T-cell (primary cell): ENCODE results near the gene AMOT. TPM values are rescaled to one million over a fixed set of nuclear protein-coding genes. Genes with fewer than 3 reads are reported as not detected.

Experiments used
- ATAC-seq, 4 experiments: fragments of 200-7000 bp in 3 of 4; fragments of 150-1000 bp in 1 of 4; cut with Tn5 transposase; replicated peaks in 1 of 4; 1 replicate in 3 of 4; 2 replicates in 1 of 4; pipeline ENCODE4 v1.10.0; 2021; ENCODE audit warnings: moderate library complexity in 3 of 4, mild to moderate bottlenecking in 2 of 4, moderate number of reproducible peaks in 1 of 4
- CTCF ChIA-PET, 2 donors: fragments of 300-600 bp; sonication (Branson Sonifier 250); formaldehyde crosslinking; loops; one replicate each; lab custom pipeline; 2022; ENCODE audit warnings: antibody characterized with exemption in 2 of 2; lab: Charles Lee
- POLR2A ChIA-PET, 2 donors: fragments of 300-600 bp; sonication (Branson Sonifier 250); formaldehyde crosslinking; loops; one replicate each; lab custom pipeline; 2022; ENCODE audit warnings: antibody characterized with exemption in 2 of 2; lab: Charles Lee
- DNase-seq, 35 experiments: peaks; one replicate each; pipeline versions ENCODE4 v3.0.0 to v3.0.0-alpha.2; 2013 to 2023
- H3K27ac ChIP-seq: one replicate; pipeline ENCODE4 v1.5.1; 2013; ENCODE audit warnings: low read length
- H3K27me3 ChIP-seq, 2 experiments: replicated peaks in 1 of 2; 1 replicate in 1 of 2; 2 replicates in 1 of 2; pipeline versions ENCODE4 v1.6.1 to v1.7.0; 2013; ENCODE audit warnings: low read length in 1 of 2, mixed read lengths in 1 of 2; ENCODE audit not compliant: control insufficient read depth in 2 of 2, insufficient read depth in 2 of 2; ENCODE audit errors: extremely low read depth in 1 of 2
- H3K36me3 ChIP-seq, 2 donors: 1 replicate in 1 of 2; 2 replicates in 1 of 2; pipeline versions ENCODE4 v1.6.1 to v1.7.0; 2013; ENCODE audit warnings: low read length in 1 of 2; ENCODE audit not compliant: control insufficient read depth in 2 of 2, insufficient read depth in 1 of 2; ENCODE audit errors: extremely low read depth in 1 of 2
- H3K4me1 ChIP-seq, 2 experiments: 1 replicate in 1 of 2; 2 replicates in 1 of 2; pipeline versions ENCODE4 v1.6.1 to v1.7.0; 2013; ENCODE audit warnings: low read length in 2 of 2, mixed read lengths in 1 of 2; ENCODE audit not compliant: insufficient read depth in 2 of 2, control insufficient read depth in 1 of 2; ENCODE audit errors: extremely low read depth in 1 of 2
- H3K4me3 ChIP-seq, 2 donors: 1 replicate in 1 of 2; 2 replicates in 1 of 2; pipeline versions ENCODE4 v1.5.1 to v1.7.0; 2013; ENCODE audit warnings: mild to moderate bottlenecking in 2 of 2, low read length in 1 of 2, moderate library complexity in 1 of 2; ENCODE audit not compliant: control insufficient read depth in 1 of 2; ENCODE audit errors: extremely low read depth in 1 of 2
- H3K9me3 ChIP-seq: 2 replicates; pipeline ENCODE4 v1.7.0; 2013
- H3K27ac Mint-ChIP-seq, 2 donors: one replicate each; pipeline ENCODE4 v1.8.0; 2020 to 2021; ENCODE audit warnings: mild to moderate bottlenecking in 2 of 2, mixed read lengths in 2 of 2
- H3K27me3 Mint-ChIP-seq, 2 donors: one replicate each; pipeline ENCODE4 v1.8.0; 2021 to 2022; ENCODE audit warnings: mixed read lengths in 2 of 2
- H3K36me3 Mint-ChIP-seq: one replicate; pipeline ENCODE4 v1.8.0; 2021; ENCODE audit warnings: mixed read lengths
- H3K4me1 Mint-ChIP-seq, 3 donors: one replicate each; pipeline ENCODE4 v1.8.0; 2020 to 2022; ENCODE audit warnings: mixed read lengths in 3 of 3, mild to moderate bottlenecking in 1 of 3
- H3K4me3 Mint-ChIP-seq, 3 donors: one replicate each; pipeline ENCODE4 v1.8.0; 2020 to 2022; ENCODE audit warnings: mild to moderate bottlenecking in 3 of 3, mixed read lengths in 3 of 3, moderate library complexity in 3 of 3
- H3K9me3 Mint-ChIP-seq, 3 donors: one replicate each; pipeline ENCODE4 v1.8.0; 2020 to 2022; ENCODE audit warnings: mixed read lengths in 3 of 3
- WGBS: methylation state at CpG from one replicate; pipeline ENCODE4 v1.1.5; 2013; ENCODE audit warnings: missing lambda C conversion rate; ENCODE audit not compliant: insufficient coverage; 5-methylcytosine and 5-hydroxymethylcytosine counted together
- total RNA-seq, 35 experiments: library from RNA in 6 of 35; stranded (reverse) in 6 of 35; fragments of 120-200 nt in 1 of 35; gene quantifications; one replicate each; pipeline versions ENCODE4 v1.2.1 to v1.2.4 and lab custom pipeline; 2013 to 2026

The AMOT gene
- total RNA-seq: 1 to 10 TPM; 2.7 to 3.9 (median 3.6) TPM
- 3.1 TPM for total RNA-seq (2013)
- total RNA-seq (lab: John Stamatoyannopoulos, UW): 1.1 to 9.4 (median 4.6) reads per million in 29 experiments

- peak; percentile 5 to 73 (median 35) for DNase-seq
- H3K36me3 ChIP-seq: no peaks in the 10 kb centered on the region
- peak; percentile 59 to 72 (median 66) for ATAC-seq
- ChIA-PET POLR2A (interaction anchor here in 1 of 2 donors (1.0 kb wide), 1 partner anchor 1159 kb away, joined by 3 read pairs; no protein-coding TSS in a partner anchor), CTCF (interaction anchor here in 1 of 2 donors (1.2 to 2.1 kb wide), 2 partner anchors 9 to 11 kb away, joined by 3 to 4 read pairs; no protein-coding TSS in a partner anchor)
- H3K27me3 Mint-ChIP-seq: peaks cover 0 to 18% of the 10 kb centered on the region in 2 donors
- peaks cover 10 to 15% (median 10%) of the 10 kb centered on the region in 3 donors for H3K4me1 Mint-ChIP-seq
- peak within 1 kb of the TSS; percentile 75 to 80 for H3K27ac Mint-ChIP-seq
- peak within 1 kb of the TSS; percentile 64 for H3K27ac ChIP-seq
- H3K9me3 Mint-ChIP-seq: no peaks in the 10 kb centered on the region
- H3K4me1 ChIP-seq: peaks cover 3 to 12% of the 10 kb centered on the region in 2 experiments
- no peaks in the 10 kb centered on the region for H3K36me3 Mint-ChIP-seq
- H3K4me3 ChIP-seq: peak within 1 kb of the TSS; percentile 61 to 83
- WGBS: 1% methylated on average over 18 of the region's 49 CpGs
- H3K27me3 ChIP-seq: no peaks in the 10 kb centered on the region
- peak within 1 kb of the TSS; percentile 87 to 90 (median 90) for H3K4me3 Mint-ChIP-seq
- H3K9me3 ChIP-seq: no peaks in the 10 kb centered on the region
Observed at GRCh38 chrX:112840382-112841113, at the start of gene AMOT. Gene AMOT (minus strand): TSS chrX:112840831. CDS start chrX:112823126, 17,705 bp downstream.

- peaks cover 0 to 13% (median 11%) of the 10 kb centered on the region in 3 donors for H3K4me1 Mint-ChIP-seq
- Histone ChIP-seq H3K9me3 (no peaks in the 10 kb centered on the region), H3K27me3 (no peaks in the 10 kb centered on the region), H3K4me3 (no peak overlapping the region), H3K36me3 (no peaks in the 10 kb centered on the region), H3K27ac (no peak overlapping the region), H3K4me1 (no peaks in the 10 kb centered on the region)
- H3K27ac Mint-ChIP-seq: no peak overlapping the region
- peaks cover 2 to 14% of the 10 kb centered on the region in 2 donors for H3K27me3 Mint-ChIP-seq
- H3K4me3 Mint-ChIP-seq: no peak overlapping the region
- ATAC-seq (no peak), DNase-seq (no peak)
- no peaks in the 10 kb centered on the region for H3K36me3 Mint-ChIP-seq
- CTCF ChIA-PET: no interaction called here
- POLR2A ChIA-PET: no interaction called here
- WGBS: no CpG with 5 or more reads among the region's 9 CpGs
- no peaks in the 10 kb centered on the region for H3K9me3 Mint-ChIP-seq
Observed at GRCh38 chrX:112889400-112889799, 48.8 kb upstream of the AMOT start.

GRCh38 chrX:112888916-112889315, 48.3 kb upstream of the AMOT start:
- Histone ChIP-seq H3K4me1 (no peaks in the 10 kb centered on the region), H3K27me3 (no peaks in the 10 kb centered on the region), H3K27ac (no peak overlapping the region), H3K4me3 (no peak overlapping the region), H3K36me3 (no peaks in the 10 kb centered on the region), H3K9me3 (no peaks in the 10 kb centered on the region)
- Mint-ChIP-seq H3K27me3 (peaks cover 2 to 14% of the 10 kb centered on the region in 2 donors), H3K9me3 (no peaks in the 10 kb centered on the region), H3K36me3 (no peaks in the 10 kb centered on the region), H3K4me3 (no peak overlapping the region), H3K27ac (no peak overlapping the region), H3K4me1 (peaks cover 0 to 13% (median 11%) of the 10 kb centered on the region in 3 donors)
- no peak for DNase-seq
- 50% methylated on average over 1 of the region's 2 CpGs for WGBS
- ChIA-PET POLR2A (no interaction called here), CTCF (no interaction called here)
- no peak for ATAC-seq

GRCh38 chrX:112877771-112878173, 37.1 kb upstream of the AMOT start:
- Histone ChIP-seq H3K36me3 (no peaks in the 10 kb centered on the region), H3K9me3 (no peaks in the 10 kb centered on the region), H3K4me3 (no peak overlapping the region), H3K27me3 (no peaks in the 10 kb centered on the region), H3K27ac (no peak overlapping the region), H3K4me1 (no peaks in the 10 kb centered on the region)
- ATAC-seq (no peak), DNase-seq (no peak)
- Mint-ChIP-seq H3K4me1 (no peaks in the 10 kb centered on the region), H3K36me3 (no peaks in the 10 kb centered on the region), H3K9me3 (no peaks in the 10 kb centered on the region), H3K27me3 (peaks cover 0 to 22% of the 10 kb centered on the region in 2 donors), H3K4me3 (no peak overlapping the region), H3K27ac (no peak overlapping the region)
- ChIA-PET POLR2A (no interaction called here), CTCF (no interaction called here)
- WGBS: no CpG with 5 or more reads among the region's 3 CpGs

- peaks cover 0 to 17% of the 10 kb centered on the region in 2 donors for H3K27me3 Mint-ChIP-seq
- POLR2A ChIA-PET: no interaction called here
- no peaks in the 10 kb centered on the region for H3K9me3 Mint-ChIP-seq
- H3K9me3 ChIP-seq: no peaks in the 10 kb centered on the region
- H3K36me3 Mint-ChIP-seq: no peaks in the 10 kb centered on the region
- no peak for DNase-seq
- H3K27ac Mint-ChIP-seq: no peak overlapping the region
- no peak overlapping the region for H3K27ac ChIP-seq
- no CpG with 5 or more reads among the region's 1 CpG for WGBS
- no peak overlapping the region for H3K4me3 ChIP-seq
- no peaks in the 10 kb centered on the region for H3K27me3 ChIP-seq
- CTCF ChIA-PET: no interaction called here
- ATAC-seq: no peak
- no peaks in the 10 kb centered on the region for H3K4me1 Mint-ChIP-seq
- no peaks in the 10 kb centered on the region for H3K4me1 ChIP-seq
- no peaks in the 10 kb centered on the region for H3K36me3 ChIP-seq
- H3K4me3 Mint-ChIP-seq: no peak overlapping the region
Observed at GRCh38 chrX:112874614-112875013, 34.0 kb upstream of the AMOT start.

GRCh38 chrX:112874175-112874574, 33.5 kb upstream of the AMOT start:
- Mint-ChIP-seq H3K4me1 (no peaks in the 10 kb centered on the region), H3K9me3 (no peaks in the 10 kb centered on the region), H3K36me3 (no peaks in the 10 kb centered on the region), H3K27me3 (peaks cover 0 to 16% of the 10 kb centered on the region in 2 donors), H3K4me3 (no peak overlapping the region), H3K27ac (no peak overlapping the region)
- ATAC-seq (no peak), DNase-seq (no peak)
- H3K4me1 ChIP-seq: no peaks in the 10 kb centered on the region
- no peaks in the 10 kb centered on the region for H3K27me3 ChIP-seq
- CTCF ChIA-PET: no interaction called here
- POLR2A ChIA-PET: no interaction called here
- no peak overlapping the region for H3K4me3 ChIP-seq
- H3K27ac ChIP-seq: no peak overlapping the region
- WGBS: no CpG with 5 or more reads among the region's 1 CpG
- no peaks in the 10 kb centered on the region for H3K36me3 ChIP-seq
- no peaks in the 10 kb centered on the region for H3K9me3 ChIP-seq
